HUES64 (cell line): Measurements from ENCODE around the gene ESPNL.

ENCODE experiments used
- H3K27ac ChIP-seq: 2 replicates; pipeline ENCODE4 v1.7.0; 2013; ENCODE audit warnings: low read depth, low read length, inconsistent platforms
- H3K27me3 ChIP-seq: 2 replicates; pipeline ENCODE4 v1.6.1; 2013; ENCODE audit warnings: mild to moderate bottlenecking, low read length; ENCODE audit not compliant: insufficient read depth
- H3K36me3 ChIP-seq: 2 replicates; pipeline ENCODE4 v1.6.1; 2013; ENCODE audit warnings: mild to moderate bottlenecking, low read length; ENCODE audit not compliant: insufficient read depth
- H3K4me1 ChIP-seq: 2 replicates; pipeline ENCODE4 v1.6.1; 2013; ENCODE audit warnings: mild to moderate bottlenecking, low read length, moderate library complexity; ENCODE audit not compliant: insufficient read depth
- H3K4me3 ChIP-seq: 2 replicates; pipeline ENCODE4 v1.5.1; 2013; ENCODE audit warnings: mild to moderate bottlenecking, low read length, moderate library complexity
- H3K9ac ChIP-seq: 2 replicates; pipeline ENCODE4 v1.6.1; 2013; ENCODE audit warnings: mild to moderate bottlenecking, low read depth, low read length
- H3K9me3 ChIP-seq: 2 replicates; pipeline ENCODE4 v1.6.1; 2013; ENCODE audit warnings: low read depth, low read length; ENCODE audit not compliant: insufficient read depth
- WGBS: fragments of 150-250, 120-280 bp; methylation state at CpG from one replicate; pipeline ENCODE4 v1.1.7; 2013; ENCODE audit warnings: missing lambda C conversion rate; 5-methylcytosine and 5-hydroxymethylcytosine counted together

Gene ESPNL

GRCh38 chr2:238081150-238081549, 19.0 kb upstream of the ESPNL start:
- Histone ChIP-seq H3K4me1 (peaks cover 5% of the 10 kb centered on the region; the same call in 1 of the 2 replicates), H3K36me3 (peaks cover 83% of the 10 kb centered on the region), H3K27me3 (no peaks in the 10 kb centered on the region), H3K9me3 (no peaks in the 10 kb centered on the region), H3K9ac (no peak overlapping the region), H3K27ac (no peak overlapping the region), H3K4me3 (no peak overlapping the region)
- WGBS = 96% methylated on average over 13 of the region's 13 CpGs

- 96% methylated on average over 15 of the region's 16 CpGs for WGBS
- peaks cover 86% of the 10 kb centered on the region for H3K36me3 ChIP-seq
Observed at GRCh38 chr2:238081561-238081960, 18.6 kb upstream of the ESPNL start.

DNA sequence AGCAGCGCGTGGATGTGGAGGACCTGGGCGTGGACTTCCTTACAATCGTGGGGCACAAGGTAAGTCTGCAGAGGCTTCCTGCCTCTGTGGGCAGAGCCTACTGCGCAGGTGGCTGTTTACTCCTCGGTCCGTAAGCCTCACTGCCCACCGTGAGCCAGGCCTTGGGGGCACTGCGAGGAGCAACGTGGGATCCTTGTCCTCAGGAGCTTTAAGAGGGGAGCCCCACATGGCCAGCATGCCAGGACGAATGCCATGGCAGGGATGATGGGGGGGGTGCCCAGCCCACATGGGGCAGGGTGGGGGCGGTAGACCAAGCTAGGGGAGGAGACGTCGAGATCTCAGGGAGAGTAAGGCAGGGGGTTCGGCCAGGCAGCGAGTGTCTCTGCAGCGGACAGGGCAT, 18.0 kb upstream of the ESPNL start:
- peaks cover 5% of the 10 kb centered on the region; the same call in 1 of the 2 replicates for H3K4me1 ChIP-seq
- H3K9me3 ChIP-seq = no peaks in the 10 kb centered on the region
- no peak overlapping the region for H3K4me3 ChIP-seq
- H3K27ac ChIP-seq = no peak overlapping the region
- peaks cover 83% of the 10 kb centered on the region for H3K36me3 ChIP-seq
- 95% methylated on average over 17 of the region's 17 CpGs for WGBS
- no peak overlapping the region for H3K9ac ChIP-seq
- no peaks in the 10 kb centered on the region for H3K27me3 ChIP-seq

More at GRCh38 chr2:238081561-238081960, 18.6 kb upstream of the ESPNL start:
- Histone ChIP-seq H3K9ac (no peak overlapping the region), H3K9me3 (no peaks in the 10 kb centered on the region), H3K4me3 (no peak overlapping the region), H3K27ac (no peak overlapping the region), H3K27me3 (no peaks in the 10 kb centered on the region), H3K4me1 (peaks cover 5% of the 10 kb centered on the region; the same call in 1 of the 2 replicates)

- no peak overlapping the region for H3K4me3 ChIP-seq
- H3K36me3 ChIP-seq = peaks cover 82% of the 10 kb centered on the region
- H3K27ac ChIP-seq = no peak overlapping the region
- no peaks in the 10 kb centered on the region for H3K9me3 ChIP-seq
- peaks cover 5% of the 10 kb centered on the region; the same call in 1 of the 2 replicates for H3K4me1 ChIP-seq
- no peaks in the 10 kb centered on the region for H3K27me3 ChIP-seq
- WGBS = 82% methylated on average over 7 of the region's 7 CpGs
- no peak overlapping the region for H3K9ac ChIP-seq
Observed at GRCh38 chr2:238082827-238083226, 17.3 kb upstream of the ESPNL start.

- Histone ChIP-seq H3K27me3 (no peaks in the 10 kb centered on the region), H3K9me3 (no peaks in the 10 kb centered on the region), H3K9ac (no peak overlapping the region), H3K4me1 (peaks cover 5% of the 10 kb centered on the region; the same call in 1 of the 2 replicates), H3K36me3 (peaks cover 89% of the 10 kb centered on the region), H3K27ac (no peak overlapping the region), H3K4me3 (no peak overlapping the region)
- WGBS = 79% methylated on average over 5 of the region's 5 CpGs
Observed at GRCh38 chr2:238083919-238084318, 16.2 kb upstream of the ESPNL start.

GRCh38 chr2:238084761-238085160, 15.4 kb upstream of the ESPNL start:
- H3K27me3 ChIP-seq = no peaks in the 10 kb centered on the region
- WGBS = 96% methylated on average over 6 of the region's 7 CpGs
- no peaks in the 10 kb centered on the region; the same call in 1 of the 2 replicates for H3K4me1 ChIP-seq
- H3K36me3 ChIP-seq = peaks cover 88% of the 10 kb centered on the region
- H3K9me3 ChIP-seq = no peaks in the 10 kb centered on the region
- H3K9ac ChIP-seq = no peak overlapping the region
- no peak overlapping the region for H3K4me3 ChIP-seq
- no peak overlapping the region for H3K27ac ChIP-seq

GRCh38 chr2:238085899-238086298, 14.2 kb upstream of the ESPNL start:
- no peak overlapping the region for H3K9ac ChIP-seq
- H3K4me3 ChIP-seq = no peak overlapping the region
- no peaks in the 10 kb centered on the region for H3K27me3 ChIP-seq
- H3K4me1 ChIP-seq = no peaks in the 10 kb centered on the region
- H3K9me3 ChIP-seq = no peaks in the 10 kb centered on the region
- WGBS = 100% methylated on average over 2 of the region's 3 CpGs
- H3K36me3 ChIP-seq = peaks cover 84% of the 10 kb centered on the region
- no peak overlapping the region for H3K27ac ChIP-seq

DNA sequence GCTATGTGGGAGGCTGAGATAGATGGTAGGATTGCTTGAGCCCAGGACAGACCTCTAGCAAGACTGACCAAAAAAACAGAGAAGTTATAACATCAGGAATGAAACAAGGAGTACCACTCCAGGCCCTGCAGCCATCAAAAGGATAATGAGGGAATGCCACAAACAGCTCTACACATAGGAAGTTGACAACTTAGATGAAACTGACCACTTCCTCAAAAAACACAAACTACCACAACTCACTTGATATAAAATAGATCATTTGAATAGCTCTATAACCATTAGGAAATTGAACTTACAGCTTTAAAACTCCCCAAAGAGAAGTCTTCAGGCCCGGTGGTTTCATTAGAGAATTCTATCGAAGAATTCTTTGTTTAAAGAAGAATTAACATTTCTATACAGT, 12.9 kb upstream of the ESPNL start:
- no peak overlapping the region for H3K9ac ChIP-seq
- H3K27me3 ChIP-seq = no peaks in the 10 kb centered on the region
- no peaks in the 10 kb centered on the region for H3K9me3 ChIP-seq
- no peaks in the 10 kb centered on the region for H3K4me1 ChIP-seq
- no peak overlapping the region for H3K4me3 ChIP-seq
- WGBS = no CpG with 5 or more reads among the region's 2 CpGs
- H3K36me3 ChIP-seq = peaks cover 80% of the 10 kb centered on the region
- no peak overlapping the region for H3K27ac ChIP-seq

- WGBS = 91% methylated on average over 4 of the region's 4 CpGs
- Histone ChIP-seq H3K36me3 (peaks cover 58% of the 10 kb centered on the region), H3K27ac (no peak overlapping the region), H3K4me3 (no peak overlapping the region), H3K27me3 (no peaks in the 10 kb centered on the region), H3K9me3 (no peaks in the 10 kb centered on the region), H3K4me1 (no peaks in the 10 kb centered on the region), H3K9ac (no peak overlapping the region)
Observed at GRCh38 chr2:238090887-238091286, 9.3 kb upstream of the ESPNL start.

GRCh38 chr2:238091436-238092060, 8.6 kb upstream of the ESPNL start:
- Histone ChIP-seq H3K9ac (no peak overlapping the region), H3K4me3 (no peak overlapping the region)
- WGBS = 97% methylated on average over 15 of the region's 16 CpGs

DNA sequence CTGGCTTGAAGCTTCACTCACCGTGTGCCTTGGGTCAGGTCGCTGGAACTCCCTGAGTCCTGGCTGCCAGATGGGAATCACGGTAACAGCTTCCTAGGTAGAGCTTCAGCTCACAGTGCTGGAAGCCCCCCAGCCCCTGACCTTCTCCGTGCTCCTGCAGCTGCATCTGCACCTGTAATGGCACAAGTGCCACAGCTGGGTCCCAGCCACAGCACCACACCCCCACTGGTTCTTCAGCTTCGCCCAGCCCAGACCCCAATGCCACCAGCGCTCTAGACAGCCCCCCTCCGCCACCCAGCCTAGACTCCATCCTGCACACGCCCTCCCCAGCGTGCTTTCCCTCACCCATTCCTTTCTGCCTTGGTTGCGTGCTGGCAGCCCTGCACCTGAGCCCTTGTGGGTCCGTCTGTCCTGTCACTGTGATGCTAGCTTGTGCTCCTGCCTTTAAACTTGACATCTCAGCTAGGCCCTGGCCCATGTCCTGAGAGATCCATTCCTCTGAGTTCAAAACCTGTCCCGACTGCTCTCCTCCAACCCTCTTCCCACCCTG, 7.6 kb upstream of the ESPNL start:
- Histone ChIP-seq H3K9me3 (no peaks in the 10 kb centered on the region), H3K36me3 (peaks cover 46% of the 10 kb centered on the region), H3K27me3 (no peaks in the 10 kb centered on the region), H3K9ac (no peak overlapping the region), H3K4me1 (peaks cover 7% of the 10 kb centered on the region), H3K4me3 (no peak overlapping the region), H3K27ac (no peak overlapping the region)
- 93% methylated on average over 12 of the region's 12 CpGs for WGBS

More at GRCh38 chr2:238091436-238092060, 8.6 kb upstream of the ESPNL start:
- no peaks in the 10 kb centered on the region for H3K27me3 ChIP-seq
- no peak overlapping the region for H3K27ac ChIP-seq
- peaks cover 4% of the 10 kb centered on the region for H3K4me1 ChIP-seq
- peaks cover 52% of the 10 kb centered on the region for H3K36me3 ChIP-seq
- H3K9me3 ChIP-seq = no peaks in the 10 kb centered on the region
